Activated CD8-positive, alpha-beta T cell treated with anti-CD3 and anti-CD28 coated beads, Interleukin-2, amount 10 ng/mL, durations not matched to agents 7 days and 5 days (primary cell): ENCODE measurements around the gene POLR3E. TPM values are rescaled to one million over a fixed set of nuclear protein-coding genes. Genes with fewer than 3 reads are reported as not detected.
"Not testable (repeated sequence)": the region's sequence is repeated elsewhere in the genome, so short reads cannot be mapped to it uniquely, and the experiment has no call there.

ENCODE experiments used
- ATAC-seq: fragments of 150-1000 bp; cut with Tn5 transposase; one replicate; pipeline ENCODE4 v1.10.0; 2021; ENCODE audit warnings: moderate library complexity
- CTCF ChIA-PET: fragments of 350-600 bp; sonication (Branson Sonifier 250); formaldehyde crosslinking; loops from one replicate; lab custom pipeline; 2021; ENCODE audit warnings: antibody characterized with exemption; lab: Charles Lee
- POLR2A ChIA-PET: fragments of 350-600 bp; sonication (Branson Sonifier 250); formaldehyde crosslinking; loops from one replicate; lab custom pipeline; 2021; ENCODE audit warnings: antibody characterized with exemption; lab: Charles Lee
- DNase-seq: peaks from one replicate; pipeline ENCODE4 v3.0.0-alpha.2; 2020
- H3K27ac Mint-ChIP-seq: one replicate; pipeline ENCODE4 v1.8.0; 2021; ENCODE audit warnings: mild to moderate bottlenecking, mixed read lengths
- H3K27me3 Mint-ChIP-seq: one replicate; pipeline ENCODE4 v1.8.0; 2021; ENCODE audit warnings: low read depth, mixed read lengths
- H3K36me3 Mint-ChIP-seq: one replicate; pipeline ENCODE4 v1.8.0; 2021; ENCODE audit warnings: low read depth, mixed read lengths
- H3K4me1 Mint-ChIP-seq: one replicate; pipeline ENCODE4 v1.8.0; 2021; ENCODE audit warnings: low read depth, mixed read lengths
- H3K4me3 Mint-ChIP-seq: one replicate; pipeline ENCODE4 v1.8.0; 2021; ENCODE audit warnings: mild to moderate bottlenecking, mixed read lengths
- H3K9me3 Mint-ChIP-seq: one replicate; pipeline ENCODE4 v1.8.0; 2022; ENCODE audit warnings: mixed read lengths; ENCODE audit not compliant: insufficient read depth
- total RNA-seq, 2 experiments: library from RNA; stranded (reverse); gene quantifications; one replicate each; pipeline ENCODE4 v1.2.3, GENCODE V29; 2021

Gene POLR3E
- total RNA-seq, 2 experiments from 2014 or later: 43.8 to 49.9 TPM

GRCh38 chr16:22292320-22292719 lies 4.9 kb upstream of the POLR3E start:
- Mint-ChIP-seq H3K4me3 (no peak overlapping the region), H3K27ac (no peak overlapping the region), H3K36me3 (peaks cover 7% of the 10 kb centered on the region), H3K9me3 (no peaks in the 10 kb centered on the region), H3K4me1 (peaks cover 7% of the 10 kb centered on the region), H3K27me3 (peaks cover 2% of the 10 kb centered on the region)
- no peak for ATAC-seq
- ChIA-PET CTCF (no interaction called here), POLR2A (no interaction called here)
- DNase-seq: no peak

- Mint-ChIP-seq H3K27me3 (peaks cover 2% of the 10 kb centered on the region), H3K4me3 (no peak overlapping the region), H3K9me3 (no peaks in the 10 kb centered on the region), H3K27ac (no peak overlapping the region), H3K4me1 (peaks cover 7% of the 10 kb centered on the region), H3K36me3 (peaks cover 10% of the 10 kb centered on the region)
- POLR2A ChIA-PET: no interaction called here
- ATAC-seq: no peak
- DNase-seq: no peak
- CTCF ChIA-PET: no interaction called here
Measured at GRCh38 chr16:22293137-22294106, 3.8 kb upstream of the POLR3E start.

GRCh38 chr16:22296225-22297113 lies 740 bp upstream of the POLR3E start:
- CTCF ChIA-PET: interaction anchor here (0.6 to 8.9 kb wide), 13 partner anchors 25 to 289 kb away, joined by 3 to 355 read pairs (median 4); partner anchors contain the start of gene EEF2K
- H3K27me3 Mint-ChIP-seq: peaks cover 2% of the 10 kb centered on the region
- ATAC-seq: no peak

GRCh38 chr16:22297871-22298733 lies 893 bp downstream of the POLR3E start:
- peaks cover 19% of the 10 kb centered on the region for H3K36me3 Mint-ChIP-seq
- H3K4me1 Mint-ChIP-seq: peaks cover 27% of the 10 kb centered on the region
- H3K27me3 Mint-ChIP-seq: peaks cover 2% of the 10 kb centered on the region
- DNase-seq: peak; percentile 89
- H3K4me3 Mint-ChIP-seq: peak overlapping the region; percentile 92
- no peaks in the 10 kb centered on the region for H3K9me3 Mint-ChIP-seq
- ChIA-PET POLR2A (interaction anchor here (0.6 to 3.2 kb wide), 8 partner anchors 14 to 289 kb away, joined by 3 to 13 read pairs (median 4); partner anchors contain the start of gene EEF2K), CTCF (interaction anchor here (0.8 to 8.9 kb wide), 9 partner anchors 8 to 298 kb away, joined by 3 to 355 read pairs (median 3); partner anchors contain the start of gene EEF2K)
- peak overlapping the region; percentile 93 for H3K27ac Mint-ChIP-seq
- ATAC-seq: peak; percentile 50

More at GRCh38 chr16:22296225-22297113, 740 bp upstream of the POLR3E start:
- POLR2A ChIA-PET: interaction anchor here (0.7 to 3.2 kb wide), 3 partner anchors 91 to 106 kb away, joined by 3 to 13 read pairs (median 7); partner anchors contain the start of gene EEF2K
- peaks cover 27% of the 10 kb centered on the region for H3K4me1 Mint-ChIP-seq
- peak overlapping the region; percentile 93 for H3K27ac Mint-ChIP-seq
- H3K4me3 Mint-ChIP-seq: peak overlapping the region; percentile 92
- no peaks in the 10 kb centered on the region for H3K9me3 Mint-ChIP-seq
- H3K36me3 Mint-ChIP-seq: peaks cover 12% of the 10 kb centered on the region
- DNase-seq: peak; percentile 35

GRCh38 chr16:22299036-22299435 lies 1.8 kb downstream of the POLR3E start:
- Mint-ChIP-seq H3K27me3 (peaks cover 2% of the 10 kb centered on the region), H3K4me3 (peak overlapping the region; percentile 92), H3K36me3 (peaks cover 22% of the 10 kb centered on the region), H3K27ac (peak overlapping the region; percentile 93), H3K4me1 (peaks cover 27% of the 10 kb centered on the region), H3K9me3 (no peaks in the 10 kb centered on the region)
- ChIA-PET CTCF (interaction anchor here (0.8 to 8.9 kb wide), 9 partner anchors 9 to 299 kb away, joined by 3 to 355 read pairs (median 3); partner anchors contain the start of gene EEF2K), POLR2A (interaction anchor here (0.6 to 3.2 kb wide), 5 partner anchors 17 to 290 kb away, joined by 3 to 13 read pairs (median 4); no protein-coding TSS in a partner anchor)
- DNase-seq: no peak
- ATAC-seq: no peak

GRCh38 chr16:22300427-22301071 lies 3.3 kb downstream of the POLR3E start:
- Mint-ChIP-seq H3K4me3 (no peak overlapping the region), H3K27ac (peak overlapping the region; percentile 43), H3K4me1 (peaks cover 27% of the 10 kb centered on the region), H3K36me3 (peaks cover 26% of the 10 kb centered on the region), H3K9me3 (no peaks in the 10 kb centered on the region), H3K27me3 (no peaks in the 10 kb centered on the region)
- ChIA-PET CTCF (interaction anchor here (0.7 to 8.9 kb wide), 22 partner anchors 9 to 300 kb away, joined by 3 to 355 read pairs (median 4); partner anchors contain the start of gene EEF2K), POLR2A (interaction anchor here (0.6 to 1.0 kb wide), 3 partner anchors 8 to 110 kb away, joined by 3 to 5 read pairs (median 4); no protein-coding TSS in a partner anchor)
- ATAC-seq: no peak
- peak; percentile 70 for DNase-seq

DNA sequence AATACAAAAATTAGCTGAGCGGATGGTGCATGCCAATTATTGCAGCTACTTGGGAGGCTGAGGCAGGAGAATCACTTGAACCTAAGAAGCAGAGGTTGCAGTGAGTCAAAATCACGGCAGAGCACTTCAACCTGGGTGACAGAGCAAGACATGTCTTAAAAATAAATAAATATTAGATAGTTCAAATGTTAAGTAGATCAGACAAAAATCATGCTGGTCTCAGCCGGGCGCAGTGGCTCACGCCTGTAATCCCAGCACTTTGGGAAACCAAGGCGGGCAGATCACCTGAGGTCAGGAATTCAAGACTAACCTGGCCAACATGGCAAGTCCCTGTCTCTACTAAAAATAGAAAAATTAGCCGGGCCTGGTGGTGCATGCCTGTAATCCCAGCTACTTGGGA lies 4.2 kb downstream of the POLR3E start:
- H3K4me3 Mint-ChIP-seq, H3K9me3 Mint-ChIP-seq, H3K27me3 Mint-ChIP-seq, H3K27ac Mint-ChIP-seq, DNase-seq, ATAC-seq: not testable (repeated sequence)
- peaks cover 26% of the 10 kb centered on the region for H3K36me3 Mint-ChIP-seq
- POLR2A ChIA-PET: interaction anchor here (0.7 kb wide), 1 partner anchor 41 kb away, joined by 3 read pairs; no protein-coding TSS in a partner anchor
- CTCF ChIA-PET: interaction anchor here (0.7 to 8.9 kb wide), 7 partner anchors 18 to 223 kb away, joined by 3 to 355 read pairs (median 7); partner anchors contain the start of gene EEF2K
- peaks cover 22% of the 10 kb centered on the region for H3K4me1 Mint-ChIP-seq

DNA sequence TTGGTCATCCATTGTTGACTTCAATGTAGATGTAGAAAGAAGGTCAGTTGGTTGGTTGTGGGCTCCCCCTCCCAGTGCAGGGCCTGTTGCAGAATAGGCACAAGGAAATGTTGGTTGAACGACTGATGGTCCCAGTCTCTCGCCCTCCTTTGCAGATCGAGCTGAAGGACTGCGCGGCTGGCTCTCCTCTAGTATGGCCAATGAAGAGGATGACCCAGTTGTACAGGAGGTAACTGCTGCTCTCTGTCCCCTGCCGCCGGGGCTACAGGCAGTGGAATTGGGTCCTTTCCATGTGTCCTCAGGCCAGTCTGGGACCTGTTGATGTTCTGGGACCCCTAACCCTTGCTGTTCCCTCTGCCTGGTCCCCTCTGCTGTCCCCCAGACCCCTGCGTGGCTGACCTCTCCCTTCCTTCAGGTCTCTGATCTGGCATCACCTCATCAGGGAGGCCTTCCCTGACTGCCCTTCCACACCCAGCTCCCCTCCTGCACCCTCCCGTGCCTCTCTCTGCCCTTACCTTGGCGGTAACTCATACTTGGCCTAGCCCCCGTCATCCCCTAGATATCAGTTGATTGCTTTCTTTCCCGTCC lies 5.7 kb downstream of the POLR3E start:
- no peak for ATAC-seq
- no peaks in the 10 kb centered on the region for H3K27me3 Mint-ChIP-seq
- no peak overlapping the region for H3K27ac Mint-ChIP-seq
- POLR2A ChIA-PET: no interaction called here
- peaks cover 22% of the 10 kb centered on the region for H3K4me1 Mint-ChIP-seq
- DNase-seq: no peak
- no peaks in the 10 kb centered on the region for H3K9me3 Mint-ChIP-seq
- CTCF ChIA-PET: interaction anchor here (8.9 kb wide), 1 partner anchor 101 kb away, joined by 355 read pairs; the partner anchor contains the start of gene EEF2K
- no peak overlapping the region for H3K4me3 Mint-ChIP-seq
- peaks cover 22% of the 10 kb centered on the region for H3K36me3 Mint-ChIP-seq

- no peaks in the 10 kb centered on the region for H3K27me3 Mint-ChIP-seq
- no peaks in the 10 kb centered on the region for H3K9me3 Mint-ChIP-seq
- ATAC-seq (no peak), DNase-seq (no peak)
- POLR2A ChIA-PET: no interaction called here
- no peak overlapping the region for H3K4me3 Mint-ChIP-seq
- CTCF ChIA-PET: interaction anchor here (0.8 kb wide), 1 partner anchor 17 kb away, joined by 3 read pairs; no protein-coding TSS in a partner anchor
- H3K4me1 Mint-ChIP-seq: peaks cover 14% of the 10 kb centered on the region
- H3K27ac Mint-ChIP-seq: peak overlapping the region; percentile 28
- peaks cover 19% of the 10 kb centered on the region for H3K36me3 Mint-ChIP-seq
Measured at GRCh38 chr16:22304411-22304810, 7.2 kb downstream of the POLR3E start.
